PC-3 (cell line): ENCODE measurements around the gene MAPK4.

ENCODE experiments used
- EZH2 ChIP-seq: fragments of 300-600 bp; sonication (generic); IDR thresholded peaks from one replicate; pipeline ENCODE4 v1.6.1; 2017; ENCODE audit warnings: antibody characterized with exemption, mild to moderate bottlenecking, low read length; ENCODE audit not compliant: unreplicated experiment
- EZH2phosphoT487 ChIP-seq: fragments of 300-600 bp; sonication (generic); IDR thresholded peaks from 2 replicates; pipeline ENCODE4 v1.6.1; 2018; ENCODE audit warnings: mild to moderate bottlenecking, antibody characterized with exemption, low read length, borderline replicate concordance
- TF ChIP-seq, protein P1 (sequence below): fragments of 300-600 bp; sonication (generic); conservative IDR thresholded peaks from 2 replicates; pipeline ENCODE4 v1.5.1; 2017; ENCODE audit warnings: antibody characterized with exemption, low read depth, mild to moderate bottlenecking, low read length

DNA sequence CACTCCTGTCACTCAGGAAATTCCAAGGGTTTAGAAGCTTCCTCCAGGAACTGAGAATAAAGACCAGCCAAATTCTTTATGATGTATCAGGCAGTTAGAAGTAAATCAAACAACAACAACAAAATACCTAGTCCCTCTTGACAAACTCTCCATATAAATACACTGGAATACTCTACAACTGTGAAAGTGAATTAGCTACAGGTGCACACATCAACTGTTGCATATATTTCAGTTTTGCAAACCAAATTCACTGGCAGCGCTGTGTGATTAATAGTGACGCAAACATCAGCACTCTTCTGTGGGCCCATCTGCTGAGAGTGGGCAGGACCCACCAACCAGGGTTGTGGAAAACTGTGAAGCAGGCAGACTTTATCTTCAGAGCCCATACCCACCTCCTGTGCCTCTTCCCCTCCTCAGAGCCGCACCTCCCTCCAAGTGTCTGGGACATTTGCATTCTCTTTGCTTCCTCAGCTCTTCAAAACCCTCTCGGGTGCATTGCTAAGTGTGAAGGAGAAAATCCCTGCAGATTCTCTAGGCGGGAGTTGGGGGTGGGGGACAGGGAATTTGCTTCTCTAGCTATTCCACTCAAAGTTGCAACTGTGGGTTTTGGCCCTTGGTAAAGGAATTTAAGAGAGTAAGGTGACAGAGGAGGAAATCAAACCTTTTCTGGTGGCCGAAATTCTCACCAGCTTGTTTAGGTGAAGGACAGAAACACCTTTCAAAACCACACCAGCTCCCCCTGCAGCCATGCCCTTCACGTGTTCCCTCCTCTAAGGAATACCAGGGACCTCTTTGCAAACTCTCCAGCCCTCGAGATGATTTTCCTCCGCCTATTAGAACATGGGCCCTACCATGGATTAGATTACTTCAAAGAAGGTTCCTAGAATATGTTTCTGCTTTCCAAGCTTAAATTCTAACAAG is 140.6 kb downstream of the MAPK4 start:
- TF ChIP-seq, protein P1, sequence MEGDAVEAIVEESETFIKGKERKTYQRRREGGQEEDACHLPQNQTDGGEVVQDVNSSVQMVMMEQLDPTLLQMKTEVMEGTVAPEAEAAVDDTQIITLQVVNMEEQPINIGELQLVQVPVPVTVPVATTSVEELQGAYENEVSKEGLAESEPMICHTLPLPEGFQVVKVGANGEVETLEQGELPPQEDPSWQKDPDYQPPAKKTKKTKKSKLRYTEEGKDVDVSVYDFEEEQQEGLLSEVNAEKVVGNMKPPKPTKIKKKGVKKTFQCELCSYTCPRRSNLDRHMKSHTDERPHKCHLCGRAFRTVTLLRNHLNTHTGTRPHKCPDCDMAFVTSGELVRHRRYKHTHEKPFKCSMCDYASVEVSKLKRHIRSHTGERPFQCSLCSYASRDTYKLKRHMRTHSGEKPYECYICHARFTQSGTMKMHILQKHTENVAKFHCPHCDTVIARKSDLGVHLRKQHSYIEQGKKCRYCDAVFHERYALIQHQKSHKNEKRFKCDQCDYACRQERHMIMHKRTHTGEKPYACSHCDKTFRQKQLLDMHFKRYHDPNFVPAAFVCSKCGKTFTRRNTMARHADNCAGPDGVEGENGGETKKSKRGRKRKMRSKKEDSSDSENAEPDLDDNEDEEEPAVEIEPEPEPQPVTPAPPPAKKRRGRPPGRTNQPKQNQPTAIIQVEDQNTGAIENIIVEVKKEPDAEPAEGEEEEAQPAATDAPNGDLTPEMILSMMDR: no peak
- no peak for TF ChIP-seq EZH2
- TF ChIP-seq EZH2phosphoT487: no peak
